SW 1271 (cell line): ENCODE measurements around the gene AP5Z1.
"Not testable (repeated sequence)": the region's sequence is repeated elsewhere in the genome, so short reads cannot be mapped to it uniquely, and the experiment has no call there.

Experiments used
- DNase-seq, 2 experiments: peaks; one replicate each; lab custom pipeline; 2025; lab: John Stamatoyannopoulos, UW

AP5Z1 gene

DNA sequence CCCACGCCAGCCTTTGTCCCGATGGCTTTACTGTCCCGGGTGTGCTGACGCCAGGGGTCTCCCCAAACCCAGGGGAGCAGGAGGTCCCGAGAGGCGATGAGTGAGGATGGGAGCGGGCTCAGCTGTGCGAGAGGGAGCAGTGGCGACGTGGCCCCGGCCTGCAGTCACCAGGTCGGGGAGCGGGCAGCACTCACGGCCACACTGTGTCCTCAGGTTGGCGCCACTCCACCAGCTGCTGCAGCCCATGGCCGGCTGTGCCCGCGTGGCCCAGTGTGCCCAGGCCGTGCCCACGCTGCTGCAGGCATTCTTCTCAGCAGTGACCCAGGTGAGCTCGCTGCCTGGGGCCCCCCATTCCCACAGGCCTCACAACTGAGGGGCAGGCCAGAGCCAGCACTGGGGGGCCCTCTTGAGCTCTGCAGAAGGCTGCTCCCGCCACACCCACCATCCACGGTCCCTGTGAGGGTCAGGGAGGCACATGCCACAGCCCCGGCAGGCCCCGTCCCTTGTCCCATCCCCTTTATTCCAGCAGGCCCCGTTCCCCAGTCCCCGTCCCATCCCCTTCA, 13.3 kb downstream of the AP5Z1 start:
- DNase-seq: no peak

DNA sequence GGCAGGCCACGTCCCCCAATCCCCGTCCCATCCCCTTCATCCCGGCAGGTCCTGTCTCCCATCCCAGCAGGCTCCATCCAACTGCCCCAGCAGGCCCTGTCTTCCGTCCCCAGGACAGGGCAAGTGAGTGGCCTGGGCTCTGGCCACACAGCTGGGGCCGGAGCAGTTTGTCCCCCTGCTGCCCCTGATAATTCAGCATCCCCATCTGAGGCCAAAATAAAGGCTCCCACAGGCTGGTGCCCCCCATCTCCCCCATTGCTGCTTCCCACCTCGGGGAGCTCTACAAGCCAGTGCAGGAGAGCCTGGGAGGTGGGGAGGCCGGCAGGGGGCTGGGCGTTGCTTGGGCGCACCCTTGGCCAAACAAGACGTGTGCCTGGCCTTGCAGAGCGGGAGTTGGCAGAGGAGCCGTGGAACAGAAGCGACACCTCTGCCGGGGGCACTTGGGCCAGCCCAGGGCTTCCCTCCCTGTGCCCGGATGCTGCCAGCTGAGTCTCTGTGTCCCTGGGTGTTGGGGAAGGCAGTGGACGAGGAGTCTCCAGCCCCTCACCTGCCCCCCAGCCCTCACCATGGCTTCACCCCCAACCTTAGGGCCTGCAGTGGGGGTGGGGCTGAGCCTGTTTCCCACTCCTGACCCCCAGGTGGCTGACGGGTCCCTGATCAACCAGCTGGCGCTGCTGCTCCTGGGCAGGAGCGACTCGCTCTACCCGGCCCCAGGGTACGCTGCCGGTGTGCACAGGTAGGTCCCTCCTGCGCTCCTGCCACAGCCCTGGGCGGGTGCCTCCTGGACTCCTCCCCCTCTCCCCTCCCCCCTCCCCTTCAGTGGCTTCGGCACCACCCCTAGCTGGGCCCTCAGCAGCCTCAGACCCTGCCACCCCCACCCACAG, 14.0 kb downstream of the AP5Z1 start:
- DNase-seq: no peak

DNA sequence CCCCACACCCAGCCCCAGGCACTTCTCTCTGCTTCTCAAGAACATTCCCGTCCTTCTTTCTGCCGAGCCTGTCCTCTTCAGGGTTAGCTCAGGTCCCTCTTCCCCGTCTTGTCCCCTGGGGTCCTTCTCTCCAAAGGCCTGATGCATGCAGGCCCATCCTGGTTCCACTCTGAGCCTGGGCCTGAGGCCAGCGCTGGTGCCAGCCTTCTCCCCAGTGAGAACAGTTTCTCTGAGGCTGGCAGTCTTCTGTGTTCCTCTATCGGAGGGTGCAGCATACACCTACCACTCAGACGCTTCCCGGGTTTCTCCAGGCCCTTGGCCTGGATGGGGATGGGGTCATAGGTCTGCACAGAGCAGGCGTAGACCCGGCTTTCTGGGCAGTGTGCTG, 14.6 kb downstream of the AP5Z1 start:
- no peak for DNase-seq

GRCh38 chr7:4790516-4790991, 15.1 kb downstream of the AP5Z1 start:
- DNase-seq: no peak

DNA sequence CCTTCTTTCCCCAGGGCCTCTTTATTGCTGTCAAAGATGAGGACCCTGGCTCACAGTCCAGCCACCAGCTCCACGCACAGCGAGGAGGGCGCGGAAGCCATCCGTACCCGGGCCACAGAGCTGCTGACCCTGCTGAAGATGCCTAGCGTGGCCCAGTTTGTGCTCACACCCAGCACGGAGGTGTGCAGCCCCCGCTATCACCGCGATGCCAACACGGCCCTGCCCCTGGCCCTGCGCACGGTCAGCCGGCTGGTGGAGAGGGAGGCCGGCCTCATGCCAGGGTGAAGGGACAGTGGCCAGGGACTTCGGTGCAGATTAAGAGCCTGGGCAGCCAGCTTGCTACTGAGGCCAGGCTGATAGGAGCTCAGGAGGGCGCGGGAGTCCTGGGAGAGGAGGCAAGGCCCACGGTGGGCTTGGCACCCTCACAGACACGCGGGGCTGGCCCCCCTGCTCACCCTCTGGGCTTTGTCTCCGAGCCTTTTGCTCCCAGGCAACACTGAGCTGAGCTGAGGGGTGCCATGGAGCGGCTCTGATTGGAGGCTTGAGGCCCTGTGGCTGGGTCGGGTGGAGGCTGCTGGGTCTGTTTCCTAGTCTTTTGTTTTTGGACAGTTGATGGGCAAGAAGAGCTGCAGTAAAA, 15.8 kb downstream of the AP5Z1 start:
- DNase-seq: no peak

- DNase-seq: peak in 1 of 2 experiments; percentile 27
These were observed 16.5 kb downstream of the AP5Z1 start for GRCh38 chr7:4791738-4792536.

- no peak for DNase-seq
These were observed 17.2 kb downstream of the AP5Z1 start for GRCh38 chr7:4792537-4793126.

DNA sequence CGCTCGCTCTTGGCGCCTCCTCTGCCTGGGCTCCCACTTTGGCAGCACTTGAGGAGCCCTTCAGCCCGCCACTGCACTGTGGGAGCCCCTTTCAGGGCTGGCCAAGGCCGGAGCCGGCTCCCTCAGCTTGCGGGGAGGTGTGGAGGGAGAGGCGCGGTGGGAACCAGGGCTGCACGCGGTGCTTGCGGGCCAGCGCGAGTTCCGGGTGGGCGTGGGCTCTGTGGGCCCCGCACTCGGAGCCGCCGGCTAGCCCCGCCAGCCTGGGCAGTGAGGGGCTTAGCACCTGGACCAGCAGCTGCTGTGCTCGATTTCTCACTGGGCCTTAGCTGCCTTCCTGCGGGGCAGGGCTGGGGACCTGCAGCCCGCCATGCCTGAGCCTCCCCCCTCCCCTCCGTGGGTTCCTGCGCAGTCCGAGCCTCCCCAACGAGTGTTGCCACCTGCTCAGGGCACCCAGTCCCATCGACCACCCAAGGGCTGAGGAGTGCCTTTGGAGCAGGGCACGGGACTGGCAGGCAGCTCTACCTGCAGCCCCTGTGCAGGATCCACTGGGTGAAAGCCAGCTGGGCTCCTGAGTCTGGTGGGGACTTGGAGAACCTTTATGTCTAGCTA, 18.1 kb downstream of the AP5Z1 start:
- DNase-seq: not testable (repeated sequence)

DNA sequence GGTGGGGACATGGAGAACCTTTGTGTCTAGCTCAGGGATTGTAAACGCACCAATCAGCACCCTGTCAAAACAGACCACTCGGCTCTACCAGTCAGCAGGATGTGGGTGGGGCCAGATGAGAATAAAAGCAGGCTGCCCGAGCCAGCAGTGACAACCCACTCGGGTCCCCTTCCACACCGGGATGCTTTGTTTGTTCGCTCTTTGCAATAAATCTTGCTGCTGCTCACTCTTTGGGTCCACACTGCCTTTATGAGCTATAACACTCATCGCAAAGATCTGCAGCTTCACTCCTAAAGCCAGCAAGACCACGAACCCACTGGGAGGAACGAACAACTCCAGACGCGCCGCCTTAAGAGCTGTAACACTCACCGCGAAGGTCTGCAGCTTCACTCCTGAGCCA, 18.7 kb downstream of the AP5Z1 start:
- not testable (repeated sequence) for DNase-seq

DNA sequence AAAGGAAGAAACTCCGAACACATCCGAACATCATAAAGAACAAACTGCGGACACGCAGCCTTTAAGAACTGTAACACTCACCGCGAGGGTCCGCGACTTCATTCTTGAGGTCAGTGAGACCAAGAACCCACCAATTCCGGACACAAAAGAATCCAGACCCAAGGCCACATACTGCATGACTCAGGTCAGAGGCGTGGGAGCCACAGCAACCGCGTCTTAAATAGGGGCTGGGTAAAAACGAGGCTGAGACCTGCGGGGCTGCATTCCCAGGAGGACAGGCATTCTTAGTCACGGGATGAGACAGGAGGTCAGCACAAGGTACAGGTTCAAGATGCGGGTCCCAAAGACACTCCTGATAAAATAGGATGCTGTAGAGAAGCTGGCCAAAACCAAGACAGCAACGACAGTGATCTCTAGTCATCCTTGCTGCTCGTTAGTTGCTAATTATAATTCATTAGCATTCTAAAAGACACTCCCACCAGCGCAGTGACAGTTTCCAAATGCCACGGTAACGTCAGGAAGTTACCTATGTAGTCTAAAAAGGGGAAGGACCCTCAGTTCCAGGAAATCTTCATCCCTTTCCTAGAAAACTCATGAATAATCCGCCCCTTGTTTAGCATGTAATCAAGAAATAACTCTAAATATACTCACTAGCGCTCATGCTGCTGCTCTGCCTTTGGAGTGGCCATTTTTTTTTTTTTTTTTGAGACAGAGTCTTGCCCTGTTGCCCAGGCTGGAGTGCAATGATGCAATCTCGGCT, 19.3 kb downstream of the AP5Z1 start:
- DNase-seq: no peak

- no peak for DNase-seq
These were observed 21.0 kb downstream of the AP5Z1 start for GRCh38 chr7:4796453-4796852.

DNA sequence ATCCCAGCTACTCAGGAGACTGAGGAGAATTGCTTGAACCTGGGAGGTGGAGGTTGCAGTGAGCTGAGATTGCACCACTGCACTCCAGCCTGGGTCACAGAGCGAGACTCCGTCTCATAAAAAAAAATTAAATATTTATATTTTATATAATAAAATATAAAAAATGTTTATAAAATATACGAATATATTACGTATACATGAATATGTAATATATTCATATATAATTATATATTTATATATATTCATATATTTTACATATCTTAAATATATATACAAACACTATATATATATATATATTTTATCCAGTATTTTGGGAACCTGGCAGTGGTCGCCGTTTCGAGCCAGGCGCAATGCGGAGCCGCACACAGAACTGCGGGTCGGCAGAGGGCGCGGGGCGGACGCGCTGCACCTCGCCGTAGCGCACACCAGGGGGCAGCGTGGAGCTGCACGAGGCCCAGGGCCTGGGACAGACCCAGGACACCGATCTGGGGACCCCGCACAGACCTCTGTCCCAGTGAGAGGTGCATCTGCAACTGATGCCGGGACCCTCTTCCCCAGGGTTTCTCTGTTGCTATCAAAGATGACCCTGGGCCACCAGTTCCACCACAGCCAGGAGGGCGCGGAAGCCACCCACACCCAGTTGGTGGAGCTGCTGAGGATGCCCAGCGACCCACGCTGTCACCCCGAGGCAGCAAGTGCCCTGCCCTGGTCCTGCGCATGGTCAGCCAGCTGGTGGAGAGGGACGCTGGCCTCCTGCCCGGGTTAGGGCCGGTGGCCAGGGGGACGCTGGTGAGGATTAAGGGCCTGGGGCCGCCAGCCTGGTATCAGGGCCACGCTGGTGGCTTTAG, 22.7 kb downstream of the AP5Z1 start:
- peak in 1 of 2 experiments; percentile 24 for DNase-seq

DNA sequence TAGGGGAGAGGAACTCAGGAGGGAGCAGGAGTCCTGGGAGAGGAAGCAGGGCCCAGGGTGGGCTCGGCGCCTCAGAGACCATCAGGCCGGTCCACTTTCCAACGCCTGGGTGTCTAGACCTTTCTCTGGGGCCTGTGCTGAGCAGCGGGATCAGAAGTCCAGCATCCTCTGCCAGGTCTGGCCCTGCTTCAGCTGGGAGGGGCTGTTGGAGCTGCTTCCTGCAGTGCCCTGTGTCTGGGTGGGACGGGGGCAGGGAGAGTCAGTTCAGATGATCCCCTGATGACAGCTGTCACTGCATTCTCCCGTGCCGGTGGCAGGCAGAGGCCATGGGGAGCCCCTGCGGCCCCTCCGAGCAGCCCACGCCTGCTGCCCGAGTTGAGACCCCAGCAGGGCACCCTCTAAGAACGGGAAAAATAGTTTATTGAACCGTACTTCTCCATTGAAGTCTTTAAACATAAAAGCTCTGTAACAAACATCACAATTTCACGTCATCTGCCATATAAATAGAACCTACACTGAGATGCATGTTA, 23.3 kb downstream of the AP5Z1 start:
- no peak for DNase-seq

GRCh38 chr7:4799508-4800268, 24.3 kb downstream of the AP5Z1 start:
- no peak for DNase-seq

DNA sequence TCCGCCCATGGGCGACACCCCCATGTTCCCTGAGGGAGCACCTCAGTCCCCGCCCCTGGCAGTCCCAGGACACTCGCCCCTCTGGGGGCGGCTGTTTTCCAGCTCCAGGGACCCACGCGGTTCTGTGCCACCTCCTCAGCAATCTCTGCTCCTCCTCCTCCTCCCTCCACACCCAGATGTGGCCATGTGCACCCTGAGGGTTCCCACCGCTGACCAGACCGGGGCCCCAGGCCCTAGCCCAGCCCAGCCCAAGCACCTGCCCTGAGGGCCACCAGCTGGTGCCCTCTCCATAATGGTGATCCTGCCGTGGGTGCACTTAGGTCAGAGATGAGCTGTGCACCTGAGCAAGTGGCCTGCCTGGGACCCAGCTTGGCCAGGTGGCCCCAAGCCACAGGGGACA, 25.1 kb downstream of the AP5Z1 start:
- no peak for DNase-seq

DNA sequence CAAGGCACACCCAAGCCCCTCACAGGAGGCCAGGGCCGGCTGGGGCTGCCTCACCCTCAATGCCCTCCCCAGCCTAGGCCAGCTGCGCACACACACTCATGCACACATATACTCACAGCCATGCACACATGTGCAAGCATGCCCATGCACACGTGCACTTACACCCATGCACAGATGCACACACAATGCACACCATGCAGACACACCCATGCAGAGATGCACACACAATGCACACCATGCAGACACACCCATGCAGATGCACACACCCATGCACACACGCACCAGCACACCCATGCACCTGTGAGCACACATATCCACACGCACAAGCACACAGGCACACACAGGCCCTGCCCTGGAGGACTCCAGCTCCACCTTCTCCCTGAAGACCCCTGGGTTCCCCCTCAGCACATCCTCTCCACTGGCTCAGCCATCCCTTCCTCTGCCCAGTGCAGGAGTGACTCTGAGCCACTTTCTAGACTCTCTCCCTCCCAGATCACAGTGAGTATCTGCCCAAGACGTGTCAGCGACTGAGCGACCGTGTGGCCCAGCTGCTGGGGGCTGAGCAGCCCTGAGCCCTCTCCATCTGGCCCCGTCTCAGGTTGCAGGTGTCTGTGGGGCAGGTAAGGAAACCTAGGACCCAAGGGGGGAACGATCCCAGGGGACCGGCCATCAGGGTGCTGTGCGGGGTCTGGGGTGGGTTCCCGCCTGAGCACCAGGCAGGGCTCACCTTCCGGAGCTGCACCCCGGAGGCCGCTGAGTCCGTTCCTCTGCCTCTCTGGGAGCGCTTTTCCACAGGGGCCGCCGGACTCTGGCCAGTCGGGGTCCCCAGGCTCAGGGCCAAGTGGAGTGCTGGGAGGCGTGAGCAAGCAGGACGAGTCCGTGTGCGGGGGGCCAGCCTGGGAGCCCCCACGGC, 25.8 kb downstream of the AP5Z1 start:
- no peak for DNase-seq

- DNase-seq: no peak
These were observed 26.4 kb downstream of the AP5Z1 start for GRCh38 chr7:4801839-4802231.

- DNase-seq: not testable (repeated sequence)
These were observed 27.2 kb downstream of the AP5Z1 start for GRCh38 chr7:4802577-4802976.
